GM12864 (cell line): ENCODE results near the gene BAIAP2L1.

ENCODE experiments used
- DNase-seq: peaks from one replicate; pipeline ENCODE4 v3.0.0-alpha.2; 2011; ENCODE audit warnings: low read depth
- H3K4me3 ChIP-seq: 2 replicates; pipeline ENCODE4 v1.5.1; 2011; ENCODE audit warnings: mild to moderate bottlenecking, low read depth, low read length, control low read depth
- TF ChIP-seq, protein P1 (sequence below): IDR thresholded peaks from 2 replicates; pipeline ENCODE4 v1.5.1; 2011; ENCODE audit warnings: low read depth, mild to moderate bottlenecking, moderate library complexity, low read length, control low read depth, inconsistent platforms; ENCODE audit errors: missing control alignments

BAIAP2L1 gene

DNA sequence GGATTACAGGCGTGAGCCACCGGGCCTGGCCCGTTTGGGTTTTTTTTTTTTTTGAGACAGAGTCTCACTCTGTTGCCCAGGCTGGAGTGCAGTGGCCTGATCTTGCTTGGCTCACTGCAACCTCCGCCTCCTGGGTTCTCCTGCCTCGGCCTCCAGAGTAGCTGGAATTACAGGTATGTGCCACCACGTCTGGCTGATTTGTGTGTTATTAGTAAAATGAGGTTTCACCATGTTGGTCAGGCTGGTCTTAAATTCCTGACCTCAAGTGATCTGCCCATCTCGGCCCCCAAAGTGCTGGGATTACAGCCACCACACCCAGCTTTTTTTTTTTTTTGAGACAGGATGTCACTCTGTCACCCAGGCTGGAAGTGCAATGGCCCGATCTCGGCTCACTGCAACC, 5.9 kb upstream of the BAIAP2L1 start:
- H3K4me3 ChIP-seq, result no peak overlapping the region
- DNase-seq, result no peak
- TF ChIP-seq, protein P1, sequence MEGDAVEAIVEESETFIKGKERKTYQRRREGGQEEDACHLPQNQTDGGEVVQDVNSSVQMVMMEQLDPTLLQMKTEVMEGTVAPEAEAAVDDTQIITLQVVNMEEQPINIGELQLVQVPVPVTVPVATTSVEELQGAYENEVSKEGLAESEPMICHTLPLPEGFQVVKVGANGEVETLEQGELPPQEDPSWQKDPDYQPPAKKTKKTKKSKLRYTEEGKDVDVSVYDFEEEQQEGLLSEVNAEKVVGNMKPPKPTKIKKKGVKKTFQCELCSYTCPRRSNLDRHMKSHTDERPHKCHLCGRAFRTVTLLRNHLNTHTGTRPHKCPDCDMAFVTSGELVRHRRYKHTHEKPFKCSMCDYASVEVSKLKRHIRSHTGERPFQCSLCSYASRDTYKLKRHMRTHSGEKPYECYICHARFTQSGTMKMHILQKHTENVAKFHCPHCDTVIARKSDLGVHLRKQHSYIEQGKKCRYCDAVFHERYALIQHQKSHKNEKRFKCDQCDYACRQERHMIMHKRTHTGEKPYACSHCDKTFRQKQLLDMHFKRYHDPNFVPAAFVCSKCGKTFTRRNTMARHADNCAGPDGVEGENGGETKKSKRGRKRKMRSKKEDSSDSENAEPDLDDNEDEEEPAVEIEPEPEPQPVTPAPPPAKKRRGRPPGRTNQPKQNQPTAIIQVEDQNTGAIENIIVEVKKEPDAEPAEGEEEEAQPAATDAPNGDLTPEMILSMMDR, result no peak

DNA sequence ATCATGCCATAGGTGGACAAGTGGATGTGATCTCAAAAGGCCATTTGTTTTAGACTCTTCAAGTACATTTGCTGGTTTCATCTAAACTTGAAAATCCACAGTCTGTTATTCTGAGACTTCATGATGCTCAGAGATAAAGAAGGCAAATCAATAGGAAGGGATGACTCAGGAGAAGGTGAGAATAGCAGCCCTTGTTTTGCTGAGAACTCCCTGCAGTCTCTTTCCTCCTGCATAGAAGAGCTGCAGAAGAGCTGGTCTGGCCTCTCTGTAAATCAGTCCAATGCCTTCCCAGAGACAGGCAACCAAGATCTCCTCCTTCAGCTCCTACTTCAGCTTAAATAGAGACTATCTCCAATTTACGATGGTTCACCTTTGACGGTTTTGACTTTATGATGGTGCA, 4.0 kb upstream of the BAIAP2L1 start:
- TF ChIP-seq, protein P1, result no peak
- DNase-seq, result no peak
- H3K4me3 ChIP-seq, result no peak overlapping the region

GRCh38 chr7:98399890-98400541, 874 bp downstream of the BAIAP2L1 start:
- peak overlapping the region; percentile 92 for H3K4me3 ChIP-seq
- TF ChIP-seq, protein P1, result no peak
- no peak for DNase-seq

GRCh38 chr7:98399462-98399861, 1.4 kb downstream of the BAIAP2L1 start:
- DNase-seq, result no peak
- H3K4me3 ChIP-seq, result peak overlapping the region; percentile 92
- TF ChIP-seq, protein P1, result no peak

GRCh38 chr7:98398567-98399372, 2.1 kb downstream of the BAIAP2L1 start:
- no peak for DNase-seq
- peak overlapping the region; percentile 92 for H3K4me3 ChIP-seq
- TF ChIP-seq, protein P1, result no peak

GRCh38 chr7:98396768-98397167, 4.1 kb downstream of the BAIAP2L1 start:
- H3K4me3 ChIP-seq, result no peak overlapping the region
- no peak for DNase-seq
- TF ChIP-seq, protein P1, result no peak
